Activated naive CD8-positive, alpha-beta T cell treated with anti-CD3 and anti-CD28 coated beads, Interleukin-2, amount 10 ng/mL, durations not matched to agents 7 days and 5 days (primary cell): ENCODE results near the gene DDX25. TPM values are rescaled to one million over a fixed set of nuclear protein-coding genes. Genes with fewer than 3 reads are reported as not detected.
A peak's percentile ranks its signal among the peaks of the same experiment; 100 is the strongest.

Experiments used
- ATAC-seq: fragments of 150-1000 bp; cut with Tn5 transposase; one replicate; pipeline ENCODE4 v1.10.0; 2021; ENCODE audit warnings: low read depth, moderate library complexity
- POLR2A ChIA-PET: fragments of 350-600 bp; sonication (Branson Sonifier 250); formaldehyde crosslinking; loops from one replicate; lab custom pipeline; 2021; ENCODE audit warnings: antibody characterized with exemption; lab: Charles Lee
- DNase-seq: peaks from one replicate; pipeline ENCODE4 v3.0.0; 2021
- H3K27ac Mint-ChIP-seq: one replicate; pipeline ENCODE4 v1.8.0; 2022; ENCODE audit warnings: mild to moderate bottlenecking, mixed read lengths
- H3K27me3 Mint-ChIP-seq: one replicate; pipeline ENCODE4 v1.8.0; 2022; ENCODE audit warnings: mild to moderate bottlenecking, moderate library complexity, mixed read lengths
- H3K36me3 Mint-ChIP-seq: one replicate; pipeline ENCODE4 v1.8.0; 2021; ENCODE audit warnings: mild to moderate bottlenecking, mixed read lengths
- H3K4me1 Mint-ChIP-seq: one replicate; pipeline ENCODE4 v1.8.0; 2021; ENCODE audit warnings: mixed read lengths
- H3K4me3 Mint-ChIP-seq: one replicate; pipeline ENCODE4 v1.8.0; 2022; ENCODE audit warnings: mild to moderate bottlenecking, moderate library complexity, mixed read lengths
- H3K9me3 Mint-ChIP-seq: one replicate; pipeline ENCODE4 v1.8.0; 2021; ENCODE audit warnings: mixed read lengths
- total RNA-seq, 2 experiments: library from RNA; stranded (reverse); gene quantifications; one replicate each; pipeline ENCODE4 v1.2.3, GENCODE V29; 2021

Gene DDX25
- total RNA-seq, 2 experiments from 2014 or later: not detected

DNA sequence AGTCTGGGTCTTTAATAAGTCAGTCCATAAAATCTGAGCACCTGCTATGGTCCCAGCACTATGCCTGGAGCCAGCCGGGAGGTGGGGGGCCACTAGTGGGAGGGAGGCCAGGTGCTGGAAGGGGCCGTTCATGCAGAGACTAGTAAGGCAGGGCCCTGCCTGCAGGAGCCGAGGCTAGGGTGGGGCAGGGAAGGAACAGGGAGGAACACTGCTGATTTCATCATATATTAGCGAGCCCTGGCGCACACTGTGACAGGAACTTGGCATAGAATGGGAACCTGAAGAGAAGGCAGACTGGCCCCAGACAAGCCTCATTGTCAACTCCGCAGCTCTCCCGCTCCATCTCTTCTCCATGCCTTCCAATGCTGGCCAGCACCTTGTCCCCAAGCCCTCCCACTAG is 48.7 kb downstream of the DDX25 start:
- H3K9me3 Mint-ChIP-seq: no peaks in the 10 kb centered on the region
- H3K27me3 Mint-ChIP-seq: no peaks in the 10 kb centered on the region
- POLR2A ChIA-PET: no interaction called here
- no peak for DNase-seq
- peaks cover 5% of the 10 kb centered on the region for H3K4me1 Mint-ChIP-seq
- ATAC-seq: no peak
- no peak overlapping the region for H3K27ac Mint-ChIP-seq
- no peaks in the 10 kb centered on the region for H3K36me3 Mint-ChIP-seq
- no peak overlapping the region for H3K4me3 Mint-ChIP-seq

DNA sequence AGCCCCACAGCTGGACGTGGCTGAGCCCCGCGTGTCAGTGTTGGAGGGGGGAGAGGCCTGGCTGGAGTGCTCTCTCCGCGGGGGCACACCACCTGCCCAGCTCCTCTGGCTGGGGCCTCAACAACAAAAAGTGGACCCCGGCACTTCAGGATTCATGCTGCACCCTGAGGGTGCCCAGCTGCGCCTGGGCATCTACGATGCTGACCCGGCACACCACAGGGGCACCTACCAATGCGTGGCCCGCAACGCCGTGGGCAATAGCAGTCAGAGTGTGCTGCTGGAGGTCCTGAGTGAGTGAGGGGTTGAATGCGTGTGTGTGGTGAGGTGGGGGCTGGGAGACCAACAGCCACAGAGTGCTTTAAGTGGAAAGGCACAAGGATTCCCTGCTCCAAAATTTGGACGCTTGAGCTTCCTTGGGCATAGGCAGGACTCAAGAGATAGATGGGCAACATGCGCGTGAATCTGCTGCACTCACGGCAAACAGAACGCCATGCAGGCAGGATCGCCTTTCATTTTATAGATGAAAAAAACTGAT is 49.2 kb downstream of the DDX25 start:
- no peak for ATAC-seq
- Mint-ChIP-seq H3K27me3 (no peaks in the 10 kb centered on the region), H3K36me3 (no peaks in the 10 kb centered on the region), H3K27ac (no peak overlapping the region), H3K9me3 (no peaks in the 10 kb centered on the region), H3K4me1 (peaks cover 5% of the 10 kb centered on the region), H3K4me3 (no peak overlapping the region)
- POLR2A ChIA-PET: no interaction called here
- no peak for DNase-seq

DNA sequence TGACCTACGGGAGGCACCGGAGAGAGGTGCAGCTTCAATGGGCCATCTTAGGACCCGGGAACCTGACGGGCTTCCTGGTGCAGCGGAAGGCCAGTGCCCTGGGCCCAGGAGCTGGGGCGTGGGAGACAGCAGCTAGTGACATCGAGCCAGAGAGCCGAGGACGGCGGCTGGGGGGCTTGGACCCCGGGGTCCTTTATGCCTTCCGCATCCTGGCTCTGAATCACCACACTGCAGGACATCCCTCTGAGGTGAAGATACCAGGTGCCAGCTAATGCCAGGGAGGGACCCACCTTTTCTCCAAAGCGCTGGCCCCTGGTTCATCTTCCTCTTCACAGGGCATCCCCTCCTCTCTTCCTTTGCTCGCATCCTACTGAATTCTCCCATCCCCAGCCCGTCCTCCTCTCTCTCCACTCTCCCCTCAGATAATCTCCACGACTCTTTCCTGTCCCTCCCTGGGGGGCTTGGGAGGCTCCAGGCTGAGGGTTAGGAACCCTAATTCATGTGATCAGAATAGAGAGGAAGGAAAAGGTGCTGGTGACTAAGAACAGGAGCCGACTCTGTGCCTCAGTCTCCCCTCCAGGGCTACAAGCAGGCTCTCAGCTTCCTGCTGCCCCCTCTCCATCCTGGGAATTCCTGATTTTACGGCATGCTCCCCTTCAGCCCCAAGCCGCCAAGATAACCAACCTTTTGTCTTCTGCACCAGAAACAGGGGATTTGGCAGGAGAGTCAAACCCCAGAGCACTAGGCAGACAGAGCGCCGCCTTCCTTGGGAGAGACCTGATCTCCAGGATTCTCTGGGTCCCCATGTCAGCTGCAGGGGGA is 50.0 kb downstream of the DDX25 start:
- H3K4me3 Mint-ChIP-seq: no peak overlapping the region
- no peaks in the 10 kb centered on the region for H3K9me3 Mint-ChIP-seq
- no peak overlapping the region for H3K27ac Mint-ChIP-seq
- no peaks in the 10 kb centered on the region for H3K36me3 Mint-ChIP-seq
- H3K27me3 Mint-ChIP-seq: no peaks in the 10 kb centered on the region
- peaks cover 5% of the 10 kb centered on the region for H3K4me1 Mint-ChIP-seq
- DNase-seq (no peak), ATAC-seq (no peak)
- POLR2A ChIA-PET: no interaction called here

DNA sequence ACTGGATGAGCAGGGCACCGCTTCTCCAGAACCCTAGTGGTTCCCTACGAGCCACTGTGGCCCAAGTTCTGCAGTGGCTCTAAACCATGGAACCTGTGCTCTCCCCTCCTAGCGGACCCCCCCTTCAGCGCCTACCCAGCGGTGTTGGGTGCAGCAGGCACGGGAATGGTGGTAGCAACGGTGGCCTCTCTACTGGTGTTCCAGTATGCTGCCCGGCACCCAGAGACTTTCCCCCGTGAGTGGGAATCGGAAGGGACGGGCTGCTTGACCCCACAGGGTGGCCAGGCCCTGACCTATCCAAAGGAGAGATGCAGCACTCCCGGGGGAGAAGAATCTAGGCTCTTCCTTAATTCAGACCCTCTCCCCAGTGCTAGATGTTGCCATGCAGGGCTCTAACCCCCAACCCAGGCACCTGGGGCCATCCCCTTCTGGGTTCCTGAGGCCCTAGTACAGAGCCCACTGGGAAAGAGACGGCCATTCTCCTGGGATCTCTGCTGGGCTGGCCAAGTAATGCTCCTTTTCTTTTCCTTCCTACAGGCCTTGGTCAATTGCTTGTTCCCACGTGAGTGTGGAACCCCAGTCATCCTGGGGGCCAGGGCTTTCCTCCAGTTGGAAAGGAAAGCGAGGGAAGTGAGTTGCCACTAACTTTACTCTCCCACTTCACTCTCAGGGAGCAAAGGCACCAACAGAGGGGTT is 50.8 kb downstream of the DDX25 start:
- Mint-ChIP-seq H3K9me3 (no peaks in the 10 kb centered on the region), H3K4me1 (peaks cover 5% of the 10 kb centered on the region), H3K27ac (no peak overlapping the region), H3K4me3 (no peak overlapping the region), H3K27me3 (no peaks in the 10 kb centered on the region), H3K36me3 (no peaks in the 10 kb centered on the region)
- DNase-seq (no peak), ATAC-seq (no peak)
- POLR2A ChIA-PET: no interaction called here

DNA sequence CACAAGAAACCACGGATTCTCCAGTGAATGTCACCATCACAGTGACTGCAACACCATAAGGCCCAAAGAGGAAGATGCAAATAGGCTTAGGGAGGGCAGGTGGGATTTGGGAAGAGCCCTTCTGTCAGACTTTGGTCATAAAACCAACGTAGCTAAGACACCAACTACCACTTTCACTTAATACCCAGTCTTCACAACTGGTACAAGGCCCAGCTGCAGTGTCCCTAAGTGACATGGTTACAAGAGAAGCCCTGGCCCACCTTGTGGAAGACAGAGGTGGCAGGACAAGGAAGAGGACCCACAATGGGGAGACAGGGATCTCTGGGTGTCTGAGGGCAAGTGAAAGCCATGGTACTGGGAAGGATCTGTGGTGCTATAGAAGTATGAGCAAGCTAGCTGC is 51.5 kb downstream of the DDX25 start:
- DNase-seq: no peak
- Mint-ChIP-seq H3K36me3 (peaks cover 2% of the 10 kb centered on the region), H3K4me3 (no peak overlapping the region), H3K4me1 (peaks cover 5% of the 10 kb centered on the region), H3K27me3 (no peaks in the 10 kb centered on the region), H3K27ac (no peak overlapping the region), H3K9me3 (no peaks in the 10 kb centered on the region)
- no peak for ATAC-seq
- POLR2A ChIA-PET: no interaction called here

DNA sequence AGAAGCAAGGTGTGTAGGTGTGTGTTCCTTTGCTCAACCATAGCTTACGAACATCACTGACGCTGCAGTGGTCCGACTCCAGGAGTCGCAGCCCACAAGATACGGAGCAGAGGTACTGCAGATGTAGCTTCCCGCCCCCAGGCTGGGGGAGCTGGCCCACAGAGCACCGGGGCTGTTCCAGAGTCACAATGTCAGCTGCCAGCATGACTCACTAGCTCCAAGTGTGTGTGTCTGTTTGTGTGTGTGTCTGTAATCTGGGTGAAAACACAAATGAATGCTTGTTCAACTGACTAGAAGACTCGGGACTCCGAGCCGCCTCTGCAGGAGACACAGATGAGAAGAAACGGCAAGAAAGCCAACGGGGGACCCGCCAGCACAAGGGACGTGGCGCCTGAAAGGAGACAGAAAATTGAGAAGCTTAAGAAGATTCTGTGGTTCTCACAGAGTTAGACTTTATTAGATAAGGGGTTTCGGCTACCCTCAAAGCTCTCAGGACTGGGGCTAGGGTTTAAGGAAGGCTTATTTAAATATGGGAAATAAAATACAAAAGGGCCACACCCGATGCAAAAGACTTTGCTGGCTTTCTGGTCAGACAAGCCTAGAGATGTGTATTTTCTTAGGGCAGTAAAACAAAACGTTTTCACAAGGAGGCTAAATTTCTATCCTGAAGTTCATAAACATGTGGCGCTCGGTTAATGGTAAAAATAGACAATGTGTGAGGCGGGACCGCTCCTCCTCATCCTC is 52.3 kb downstream of the DDX25 start:
- H3K4me1 Mint-ChIP-seq: peaks cover 5% of the 10 kb centered on the region
- peaks cover 3% of the 10 kb centered on the region for H3K36me3 Mint-ChIP-seq
- H3K4me3 Mint-ChIP-seq: no peak overlapping the region
- POLR2A ChIA-PET: no interaction called here
- H3K27ac Mint-ChIP-seq: no peak overlapping the region
- DNase-seq (no peak), ATAC-seq (no peak)
- H3K27me3 Mint-ChIP-seq: no peaks in the 10 kb centered on the region
- H3K9me3 Mint-ChIP-seq: no peaks in the 10 kb centered on the region

DNA sequence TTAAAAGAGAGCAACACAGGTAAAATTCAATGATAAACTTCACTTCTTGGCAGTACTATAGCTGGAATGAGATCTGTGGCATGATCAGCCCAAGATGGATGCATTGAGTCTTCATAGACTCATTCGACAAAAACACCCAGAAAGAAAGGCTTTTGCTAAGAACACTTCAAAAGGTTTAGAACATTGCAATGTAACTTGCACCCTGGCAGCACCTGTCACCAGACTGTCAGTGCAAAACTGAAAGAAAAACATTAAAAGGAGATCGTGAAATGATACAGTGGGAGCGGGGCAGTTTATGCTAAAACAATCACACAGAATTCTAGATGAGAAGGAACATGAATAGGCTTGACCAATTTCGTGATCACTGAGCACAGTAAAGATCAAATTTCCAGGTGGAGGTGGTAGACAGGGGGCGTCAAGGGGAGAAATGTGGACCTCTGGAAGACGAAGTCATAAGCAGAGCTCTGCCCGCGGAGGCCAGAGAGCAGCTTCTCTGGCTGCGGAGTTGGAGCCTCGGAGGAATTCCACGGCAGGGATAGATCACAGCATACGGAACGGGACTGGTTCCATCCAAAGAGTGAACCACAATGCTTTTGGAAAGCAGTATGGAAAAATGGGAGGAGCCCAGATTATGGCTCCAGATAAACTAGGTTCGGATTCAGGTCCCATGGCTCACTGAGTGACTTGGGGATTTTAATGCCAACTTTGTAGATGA is 53.5 kb downstream of the DDX25 start:
- Mint-ChIP-seq H3K27me3 (no peaks in the 10 kb centered on the region), H3K27ac (no peak overlapping the region), H3K9me3 (no peaks in the 10 kb centered on the region), H3K36me3 (peaks cover 3% of the 10 kb centered on the region), H3K4me1 (peaks cover 5% of the 10 kb centered on the region), H3K4me3 (peak overlapping the region; percentile 75)
- POLR2A ChIA-PET: no interaction called here
- no peak for ATAC-seq
- no peak for DNase-seq

DNA sequence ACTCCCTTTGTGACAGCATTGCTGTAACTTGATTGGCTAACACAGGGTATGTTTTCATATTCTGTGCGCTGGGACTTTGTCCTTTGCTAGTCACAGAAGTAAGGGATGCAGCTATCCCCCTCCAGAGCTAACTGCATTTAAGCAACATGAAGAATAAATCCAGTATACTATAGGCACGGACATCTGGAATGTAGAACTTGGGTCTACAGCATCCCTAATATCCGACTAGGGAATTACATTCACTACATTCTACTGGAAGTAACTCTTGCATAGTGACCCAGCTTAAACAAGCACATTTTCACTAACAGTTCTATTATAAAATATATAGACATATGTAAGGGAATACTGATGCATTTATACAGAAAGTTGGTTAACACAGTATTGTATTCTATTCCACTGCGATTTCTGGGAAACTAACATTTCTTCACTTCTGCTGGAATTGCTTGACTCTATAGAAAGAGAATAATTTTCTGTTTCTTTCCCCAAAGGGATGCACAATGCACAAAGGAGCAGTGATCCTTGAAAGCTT is 54.6 kb downstream of the DDX25 start:
- Mint-ChIP-seq H3K4me1 (peaks cover 5% of the 10 kb centered on the region), H3K9me3 (no peaks in the 10 kb centered on the region)

DNA sequence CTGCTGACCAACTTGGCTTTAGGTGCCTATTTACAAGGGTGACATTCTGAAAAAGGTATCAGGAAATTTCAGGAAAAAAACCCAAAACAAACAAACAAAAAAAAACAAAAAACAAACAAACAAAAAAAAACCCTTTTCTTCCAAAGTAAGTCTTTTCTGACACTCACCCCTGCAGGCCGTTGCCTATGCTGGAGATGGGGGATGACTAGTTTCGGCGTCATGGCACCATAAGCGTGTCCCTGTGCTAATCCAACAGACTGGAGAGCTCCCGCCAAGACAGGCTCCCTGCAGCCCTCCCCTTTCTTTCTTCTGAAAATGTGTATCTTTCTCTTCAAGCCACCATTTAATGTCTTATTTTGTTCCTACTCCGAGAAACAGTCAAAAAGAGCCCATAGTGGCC is 55.2 kb downstream of the DDX25 start:
- ATAC-seq: no peak
- Mint-ChIP-seq H3K27ac (no peak overlapping the region), H3K4me3 (no peak overlapping the region), H3K36me3 (peaks cover 3% of the 10 kb centered on the region), H3K4me1 (peaks cover 5% of the 10 kb centered on the region), H3K27me3 (no peaks in the 10 kb centered on the region), H3K9me3 (no peaks in the 10 kb centered on the region)
- POLR2A ChIA-PET: no interaction called here
- DNase-seq: no peak

More for the DNA sequence above, 54.6 kb downstream of the DDX25 start:
- ATAC-seq (no peak), DNase-seq (no peak)
- peaks cover 3% of the 10 kb centered on the region for H3K36me3 Mint-ChIP-seq
- H3K27ac Mint-ChIP-seq: no peak overlapping the region
- no peak overlapping the region for H3K4me3 Mint-ChIP-seq
- POLR2A ChIA-PET: no interaction called here
- no peaks in the 10 kb centered on the region for H3K27me3 Mint-ChIP-seq

DNA sequence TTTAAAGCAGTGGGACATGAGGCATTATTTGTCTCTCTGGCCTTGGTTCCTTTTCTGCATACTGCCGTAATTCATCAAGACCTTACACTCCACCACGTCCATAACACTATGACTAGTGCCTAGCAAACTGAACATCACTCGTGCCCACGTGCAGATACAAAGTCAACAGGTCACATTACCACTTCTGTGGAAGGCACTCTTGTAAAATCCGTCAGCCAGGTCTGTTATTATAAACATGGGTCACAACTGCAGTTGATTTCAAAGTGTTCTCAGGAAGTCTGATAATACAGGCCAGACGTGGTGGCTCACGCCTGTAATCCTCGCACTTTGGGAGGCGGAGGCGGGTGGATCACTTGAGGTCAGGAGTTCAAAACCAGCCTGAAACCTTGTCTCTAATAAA is 55.6 kb downstream of the DDX25 start:
- POLR2A ChIA-PET: no interaction called here

DNA sequence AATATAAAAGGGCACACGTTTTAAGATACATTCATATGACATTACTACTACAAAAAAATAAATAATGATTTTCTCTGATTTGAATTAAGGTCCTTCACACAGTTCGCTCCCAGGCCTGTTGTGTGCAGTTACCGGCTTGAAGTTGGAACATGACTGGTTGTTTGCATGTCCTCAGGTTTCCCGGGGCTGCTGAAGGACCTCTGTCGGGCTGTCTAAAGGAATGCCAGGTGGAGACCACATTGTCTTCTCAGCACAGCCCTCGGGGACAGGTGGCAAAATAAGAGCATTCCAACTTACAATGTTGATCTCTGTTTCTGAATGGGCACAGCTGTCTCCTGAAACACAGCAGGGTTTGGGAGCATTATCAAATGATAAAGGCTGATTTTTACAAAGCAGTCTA is 56.5 kb downstream of the DDX25 start:
- H3K36me3 Mint-ChIP-seq: peaks cover 3% of the 10 kb centered on the region
- no peak overlapping the region for H3K27ac Mint-ChIP-seq
- H3K4me3 Mint-ChIP-seq: no peak overlapping the region
- POLR2A ChIA-PET: no interaction called here
- no peaks in the 10 kb centered on the region for H3K27me3 Mint-ChIP-seq
- H3K4me1 Mint-ChIP-seq: peaks cover 5% of the 10 kb centered on the region
- ATAC-seq (no peak), DNase-seq (no peak)
- H3K9me3 Mint-ChIP-seq: no peaks in the 10 kb centered on the region

More for the DNA sequence above, 55.6 kb downstream of the DDX25 start:
- DNase-seq: no peak
- H3K4me3 Mint-ChIP-seq: no peak overlapping the region
- H3K27me3 Mint-ChIP-seq: no peaks in the 10 kb centered on the region
- H3K4me1 Mint-ChIP-seq: peaks cover 5% of the 10 kb centered on the region
- no peaks in the 10 kb centered on the region for H3K9me3 Mint-ChIP-seq
- H3K36me3 Mint-ChIP-seq: peaks cover 3% of the 10 kb centered on the region
- no peak overlapping the region for H3K27ac Mint-ChIP-seq
- ATAC-seq: no peak

DNA sequence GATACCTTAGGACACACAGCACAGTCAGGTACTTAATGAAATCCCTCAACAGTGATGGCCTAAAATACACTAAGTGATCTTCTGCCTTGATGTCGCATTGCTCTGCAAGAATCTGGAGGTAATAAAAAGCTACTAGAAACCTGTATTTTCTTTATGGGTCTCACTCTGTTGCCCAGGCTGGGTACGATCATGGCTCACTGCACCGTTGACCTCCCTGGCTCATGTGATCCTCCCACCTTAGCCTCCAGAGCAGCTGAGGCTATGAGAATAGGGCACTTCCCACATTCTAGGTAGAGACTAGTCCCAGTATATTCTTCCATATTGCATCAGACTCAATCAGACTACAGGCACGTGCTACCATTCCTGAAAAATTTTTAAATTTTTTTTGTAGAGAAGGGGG is 63.2 kb downstream of the DDX25 start:
- Mint-ChIP-seq H3K36me3 (no peaks in the 10 kb centered on the region), H3K4me3 (no peak overlapping the region)
- POLR2A ChIA-PET: no interaction called here

DNA sequence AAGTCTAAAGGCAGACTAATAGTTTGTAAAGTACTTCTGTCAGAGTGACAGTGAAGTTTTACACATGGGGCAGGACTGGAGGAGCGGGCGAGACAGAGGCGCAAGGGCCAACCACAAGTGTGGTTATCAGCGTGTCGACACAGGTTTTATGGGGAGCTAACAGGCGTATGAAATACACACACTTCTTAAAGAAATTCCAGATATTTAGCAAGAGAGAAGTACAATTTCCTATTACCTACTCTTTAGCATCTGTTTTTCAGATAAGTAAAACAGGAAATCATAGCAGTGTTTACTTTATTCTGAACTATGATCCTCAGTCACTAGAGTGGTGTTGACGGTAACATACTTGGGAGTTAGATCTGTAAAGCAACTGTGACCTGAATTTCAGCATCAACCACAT is 64.0 kb downstream of the DDX25 start:
- Mint-ChIP-seq H3K27me3 (peaks cover 5% of the 10 kb centered on the region), H3K27ac (no peak overlapping the region), H3K4me3 (no peak overlapping the region), H3K4me1 (no peaks in the 10 kb centered on the region), H3K36me3 (no peaks in the 10 kb centered on the region), H3K9me3 (no peaks in the 10 kb centered on the region)
- POLR2A ChIA-PET: no interaction called here
- no peak for DNase-seq
- no peak for ATAC-seq

More for the DNA sequence above, 63.2 kb downstream of the DDX25 start:
- ATAC-seq: no peak
- Mint-ChIP-seq H3K4me1 (no peaks in the 10 kb centered on the region), H3K27me3 (peaks cover 3% of the 10 kb centered on the region), H3K27ac (no peak overlapping the region), H3K9me3 (no peaks in the 10 kb centered on the region)
- DNase-seq: no peak
